SK-N-SH treated with all-trans-retinoic acid at 6 μM for 48 hours (cell line): ENCODE data around the gene S100A8.

Source experiments
- ATAC-seq: fragments of 200-7000 bp; cut with Tn5 transposase; 3 replicates; pipeline ENCODE4 v1.9.1; 2020; ENCODE audit warnings: mild to moderate bottlenecking, moderate library complexity
- ARNTL ChIP-seq: fragments of 450-650 bp; formaldehyde crosslinking; IDR thresholded peaks from 2 replicates; pipeline ENCODE4 v1.5.0; 2020; ENCODE audit warnings: low read depth, mild to moderate bottlenecking, moderate library complexity, borderline replicate concordance
- BACH2 ChIP-seq: fragments of 250-450 bp; sonication (Bioruptor Pico); IDR thresholded peaks from 2 replicates; pipeline ENCODE4 v1.9.0; 2021; ENCODE audit warnings: mild to moderate bottlenecking, borderline replicate concordance
- CSDC2 ChIP-seq: fragments of 250-450 bp; sonication (Bioruptor Pico); IDR thresholded peaks from 2 replicates; pipeline ENCODE4 v1.5.0; 2020; ENCODE audit warnings: mild to moderate bottlenecking, moderate library complexity
- ESRRG ChIP-seq: fragments of 250-450 bp; sonication (Bioruptor Pico); IDR thresholded peaks from 2 replicates; pipeline ENCODE4 v1.6.1; 2021; ENCODE audit warnings: mild to moderate bottlenecking
- GLIS3 ChIP-seq: fragments of 250-450 bp; sonication (Bioruptor Pico); IDR thresholded peaks from 2 replicates; pipeline ENCODE4 v1.5.0; 2020; ENCODE audit warnings: mild to moderate bottlenecking, moderate library complexity
- ISL1 ChIP-seq: fragments of 250-450 bp; sonication (Bioruptor Pico); IDR thresholded peaks from 2 replicates; pipeline ENCODE4 v2.1.2; 2022; ENCODE audit warnings: mild to moderate bottlenecking, moderate library complexity
- OSR1 ChIP-seq: fragments of 250-450 bp; sonication (Bioruptor Pico); IDR thresholded peaks from 2 replicates; pipeline ENCODE4 v1.8.0; 2022; ENCODE audit warnings: moderate library complexity, mild to moderate bottlenecking, inconsistent platforms
- PATZ1 ChIP-seq: fragments of 250-450 bp; sonication (Bioruptor Pico); IDR thresholded peaks from 2 replicates; pipeline ENCODE4 v1.8.0; 2020; ENCODE audit warnings: mild to moderate bottlenecking, moderate library complexity, borderline replicate concordance
- PPARA ChIP-seq: fragments of 250-450 bp; sonication (Bioruptor Pico); IDR thresholded peaks from 2 replicates; pipeline ENCODE4 v1.5.0; 2020; ENCODE audit warnings: mild to moderate bottlenecking, borderline replicate concordance
- TCF4 ChIP-seq: fragments of 250-450 bp; sonication (Bioruptor Pico); IDR thresholded peaks from 2 replicates; pipeline ENCODE4 v1.8.0; 2021; ENCODE audit warnings: mild to moderate bottlenecking, moderate library complexity, borderline replicate concordance
- TOX ChIP-seq: fragments of 250-450 bp; sonication (Bioruptor Pico); IDR thresholded peaks from 2 replicates; pipeline ENCODE4 v1.8.0; 2021; ENCODE audit warnings: mild to moderate bottlenecking, moderate library complexity, borderline replicate concordance
- TSHZ2 ChIP-seq: fragments of 250-450 bp; sonication (Bioruptor Pico); IDR thresholded peaks from 2 replicates; pipeline ENCODE4 v1.5.0; 2020; ENCODE audit warnings: mild to moderate bottlenecking, moderate library complexity
- ZC3H10 ChIP-seq: fragments of 250-450 bp; sonication (Bioruptor Pico); IDR thresholded peaks from 2 replicates; pipeline ENCODE4 v1.5.1; 2021; ENCODE audit warnings: mild to moderate bottlenecking, moderate library complexity
- ZFP3 ChIP-seq: fragments of 250-450 bp; sonication (Bioruptor Pico); IDR thresholded peaks from 2 replicates; pipeline ENCODE4 v1.5.0; 2020; ENCODE audit warnings: mild to moderate bottlenecking, moderate library complexity
- ZFP30 ChIP-seq: fragments of 450-650 bp; formaldehyde crosslinking; IDR thresholded peaks from 2 replicates; pipeline ENCODE4 v1.5.0; 2022; ENCODE audit warnings: mild to moderate bottlenecking, moderate library complexity
- ZNF565 ChIP-seq: fragments of 450-650 bp; formaldehyde crosslinking; conservative IDR thresholded peaks from 2 replicates; pipeline ENCODE4 v1.5.0; 2020; ENCODE audit warnings: low read depth, mild to moderate bottlenecking, moderate library complexity
- ZNF70 ChIP-seq: fragments of 450-650 bp; formaldehyde crosslinking; IDR thresholded peaks from 2 replicates; pipeline ENCODE4 v1.5.0; 2020; ENCODE audit warnings: mild to moderate bottlenecking, moderate library complexity
- ZNF8 ChIP-seq: fragments of 450-650 bp; formaldehyde crosslinking; IDR thresholded peaks from 2 replicates; pipeline ENCODE4 v1.5.0; 2020; ENCODE audit warnings: mild to moderate bottlenecking, moderate library complexity
- TF ChIP-seq, protein P1 (sequence below): fragments of 250-450 bp; sonication (Bioruptor Pico); IDR thresholded peaks from 2 replicates; pipeline ENCODE4 v1.5.1; 2020; ENCODE audit warnings: low read depth, mild to moderate bottlenecking, moderate library complexity
- TF ChIP-seq, protein P2 (sequence below): fragments of 250-450 bp; sonication (Bioruptor Pico); IDR thresholded peaks from 2 replicates; pipeline ENCODE4 v1.8.0; 2021; ENCODE audit warnings: low read depth, mild to moderate bottlenecking, moderate library complexity, borderline replicate concordance
- TF ChIP-seq, protein P3 (sequence below): fragments of 250-450 bp; sonication (Bioruptor Pico); IDR thresholded peaks from 2 replicates; pipeline ENCODE4 v1.5.1; 2021; ENCODE audit warnings: mild to moderate bottlenecking, moderate library complexity

S100A8 gene

GRCh38 chr1:153403421-153404085, 12.7 kb upstream of the S100A8 start:
- TF ChIP-seq CSDC2 (no peak), ZFP30 (no peak), ZNF70 (CRISPR knock-in tag) (no peak), BACH2 (no peak)
- ATAC-seq, result no peak

DNA sequence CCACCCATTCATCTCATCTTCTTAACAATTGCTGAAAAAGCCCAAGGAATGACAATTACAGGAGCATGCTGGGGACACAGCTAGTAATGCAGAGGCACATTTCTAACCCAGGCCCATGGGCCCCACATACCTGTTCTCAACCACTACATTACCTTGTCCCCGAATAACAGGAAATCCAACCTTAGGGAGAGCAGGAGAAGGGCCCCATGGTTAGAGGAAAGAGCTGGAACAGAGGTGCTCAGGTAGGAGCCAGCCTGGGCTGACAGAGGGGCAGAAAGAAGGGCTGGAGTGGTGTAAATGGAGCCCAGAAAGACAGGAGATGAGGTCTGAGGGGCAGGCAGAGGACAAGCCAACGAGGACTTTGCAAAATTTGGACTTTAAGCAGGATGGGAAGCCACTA, 11.4 kb upstream of the S100A8 start:
- no peak for ATAC-seq
- no peak for TF ChIP-seq TCF4 (CRISPR knock-in tag)
- no peak for TF ChIP-seq CSDC2
- TF ChIP-seq GLIS3 (CRISPR knock-in tag), result no peak
- TF ChIP-seq, protein P1, sequence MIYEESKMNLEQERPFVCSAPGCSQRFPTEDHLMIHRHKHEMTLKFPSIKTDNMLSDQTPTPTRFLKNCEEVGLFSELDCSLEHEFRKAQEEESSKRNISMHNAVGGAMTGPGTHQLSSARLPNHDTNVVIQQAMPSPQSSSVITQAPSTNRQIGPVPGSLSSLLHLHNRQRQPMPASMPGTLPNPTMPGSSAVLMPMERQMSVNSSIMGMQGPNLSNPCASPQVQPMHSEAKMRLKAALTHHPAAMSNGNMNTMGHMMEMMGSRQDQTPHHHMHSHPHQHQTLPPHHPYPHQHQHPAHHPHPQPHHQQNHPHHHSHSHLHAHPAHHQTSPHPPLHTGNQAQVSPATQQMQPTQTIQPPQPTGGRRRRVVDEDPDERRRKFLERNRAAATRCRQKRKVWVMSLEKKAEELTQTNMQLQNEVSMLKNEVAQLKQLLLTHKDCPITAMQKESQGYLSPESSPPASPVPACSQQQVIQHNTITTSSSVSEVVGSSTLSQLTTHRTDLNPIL (CRISPR knock-in tag), result no peak
- TF ChIP-seq TSHZ2 (CRISPR knock-in tag), result no peak
- TF ChIP-seq, protein P2, sequence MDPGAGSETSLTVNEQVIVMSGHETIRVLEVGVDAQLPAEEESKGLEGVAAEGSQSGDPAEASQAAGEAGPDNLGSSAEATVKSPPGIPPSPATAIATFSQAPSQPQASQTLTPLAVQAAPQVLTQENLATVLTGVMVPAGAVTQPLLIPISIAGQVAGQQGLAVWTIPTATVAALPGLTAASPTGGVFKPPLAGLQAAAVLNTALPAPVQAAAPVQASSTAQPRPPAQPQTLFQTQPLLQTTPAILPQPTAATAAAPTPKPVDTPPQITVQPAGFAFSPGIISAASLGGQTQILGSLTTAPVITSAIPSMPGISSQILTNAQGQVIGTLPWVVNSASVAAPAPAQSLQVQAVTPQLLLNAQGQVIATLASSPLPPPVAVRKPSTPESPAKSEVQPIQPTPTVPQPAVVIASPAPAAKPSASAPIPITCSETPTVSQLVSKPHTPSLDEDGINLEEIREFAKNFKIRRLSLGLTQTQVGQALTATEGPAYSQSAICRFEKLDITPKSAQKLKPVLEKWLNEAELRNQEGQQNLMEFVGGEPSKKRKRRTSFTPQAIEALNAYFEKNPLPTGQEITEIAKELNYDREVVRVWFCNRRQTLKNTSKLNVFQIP, result no peak
- no peak for TF ChIP-seq PATZ1 (CRISPR knock-in tag)
- no peak for TF ChIP-seq ARNTL (CRISPR knock-in tag)
- no peak for TF ChIP-seq ZNF565 (CRISPR knock-in tag)
- TF ChIP-seq ZFP3 (CRISPR knock-in tag), result no peak
- no peak for TF ChIP-seq ZNF8
- TF ChIP-seq ZC3H10 (CRISPR knock-in tag), result no peak
- no peak for TF ChIP-seq ESRRG (CRISPR knock-in tag)
- TF ChIP-seq BACH2, result no peak
- no peak for TF ChIP-seq OSR1
- TF ChIP-seq ISL1 (CRISPR knock-in tag), result no peak
- no peak for TF ChIP-seq ZNF70 (CRISPR knock-in tag)
- TF ChIP-seq, protein P3, sequence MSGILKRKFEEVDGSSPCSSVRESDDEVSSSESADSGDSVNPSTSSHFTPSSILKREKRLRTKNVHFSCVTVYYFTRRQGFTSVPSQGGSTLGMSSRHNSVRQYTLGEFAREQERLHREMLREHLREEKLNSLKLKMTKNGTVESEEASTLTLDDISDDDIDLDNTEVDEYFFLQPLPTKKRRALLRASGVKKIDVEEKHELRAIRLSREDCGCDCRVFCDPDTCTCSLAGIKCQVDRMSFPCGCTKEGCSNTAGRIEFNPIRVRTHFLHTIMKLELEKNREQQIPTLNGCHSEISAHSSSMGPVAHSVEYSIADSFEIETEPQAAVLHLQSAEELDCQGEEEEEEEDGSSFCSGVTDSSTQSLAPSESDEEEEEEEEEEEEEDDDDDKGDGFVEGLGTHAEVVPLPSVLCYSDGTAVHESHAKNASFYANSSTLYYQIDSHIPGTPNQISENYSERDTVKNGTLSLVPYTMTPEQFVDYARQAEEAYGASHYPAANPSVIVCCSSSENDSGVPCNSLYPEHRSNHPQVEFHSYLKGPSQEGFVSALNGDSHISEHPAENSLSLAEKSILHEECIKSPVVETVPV (CRISPR knock-in tag), result no peak

- ATAC-seq, result no peak
- TF ChIP-seq ISL1 (CRISPR knock-in tag) (no peak), PPARA (no peak), PATZ1 (CRISPR knock-in tag) (no peak), ZNF70 (CRISPR knock-in tag) (no peak), BACH2 (no peak), OSR1 (no peak), ZFP30 (no peak), GLIS3 (CRISPR knock-in tag) (no peak), ZFP3 (CRISPR knock-in tag) (no peak), ZNF8 (no peak), TOX (no peak)
- TF ChIP-seq, protein P3 (CRISPR knock-in tag), result no peak
These were observed 10.6 kb upstream of the S100A8 start for GRCh38 chr1:153401461-153401860.
